ENCODE measurements around the gene CBX6.

Gene CBX6

GRCh38 chr22:38874529-38875222 is 2.7 kb upstream of the CBX6 start:
- no peak for DNase-seq (ENCODE audit: low spot score)
- CTCF ChIA-PET = no interaction called here
- no peak for TF ChIP-seq CTCF (conservative IDR thresholded peaks at IDR 0.05; ENCODE audit: low read depth)
- POLR2A ChIA-PET (ENCODE audit: low non-redundant PET) = no interaction called here
- no peak overlapping the region for H3K27ac ChIP-seq

GRCh38 chr22:38873469-38874411 is 1.7 kb upstream of the CBX6 start:
- H3K27ac ChIP-seq = no peak overlapping the region
- CTCF ChIA-PET = interaction anchor here (1.0 kb wide), 1 partner anchor 105 kb away, joined by 3 read pairs; no protein-coding TSS in a partner anchor
- DNase-seq (ENCODE audit: low spot score) = no peak
- POLR2A ChIA-PET (ENCODE audit: low non-redundant PET) = no interaction called here
- TF ChIP-seq CTCF (conservative IDR thresholded peaks at IDR 0.05; ENCODE audit: low read depth) = no peak

- POLR2A ChIA-PET (ENCODE audit: low non-redundant PET) = no interaction called here
- H3K27ac ChIP-seq = peak overlapping the region; percentile 79; the same call in 1 of the 2 replicates
- TF ChIP-seq CTCF (conservative IDR thresholded peaks at IDR 0.05; ENCODE audit: low read depth) = no peak
- no peak for DNase-seq (ENCODE audit: low spot score)
- CTCF ChIA-PET = no interaction called here
Observed at GRCh38 chr22:38872831-38873248, 824 bp upstream of the CBX6 start.

- no peak for TF ChIP-seq CTCF (conservative IDR thresholded peaks at IDR 0.05; ENCODE audit: low read depth)
- DNase-seq (ENCODE audit: low spot score) = no peak
- H3K27ac ChIP-seq = peak overlapping the region; percentile 79
- POLR2A ChIA-PET (ENCODE audit: low non-redundant PET) = no interaction called here
- CTCF ChIA-PET = interaction anchor here (1.2 to 2.4 kb wide), 2 partner anchors 131 to 278 kb away, joined by 4 to 14 read pairs; no protein-coding TSS in a partner anchor
Observed at GRCh38 chr22:38871360-38872171, 450 bp downstream of the CBX6 start.

GRCh38 chr22:38870791-38871359 is 1.1 kb downstream of the CBX6 start:
- TF ChIP-seq CTCF (conservative IDR thresholded peaks at IDR 0.05; ENCODE audit: low read depth) = no peak
- ChIA-PET CTCF (interaction anchor here (1.0 to 2.4 kb wide), 7 partner anchors 9 to 278 kb away, joined by 4 to 14 read pairs (median 4); partner anchors contain the start of genes APOBEC3B and APOBEC3C), POLR2A (ENCODE audit: low non-redundant PET) (no interaction called here)
- H3K27ac ChIP-seq = peak overlapping the region; percentile 79
- DNase-seq (ENCODE audit: low spot score) = no peak

All from RWPE1 (cell line).